Heart right ventricle (tissue), 16 donors: ENCODE measurements around the gene IGFN1. TPM values are rescaled to one million over a fixed set of nuclear protein-coding genes. Genes with fewer than 3 reads are reported as not detected.

Source experiments
- ATAC-seq, 8 donors: fragments of 200-7000 bp; cut with Tn5 transposase; one replicate each; pipeline ENCODE4 v1.9.1; 2020; ENCODE audit warnings: mild to moderate bottlenecking in 8 of 8, moderate library complexity in 8 of 8, moderate number of reproducible peaks in 1 of 8
- DNase-seq, 2 donors: peaks; one replicate each; pipeline ENCODE4 v3.0.0-alpha.2; 2020
- H3K27ac ChIP-seq, 10 donors: fragments of 200-600 bp; sonication (generic) in 2 of 10; one replicate each; pipeline versions ENCODE4 v1.5.0 to v1.8.0; 2020 to 2022; ENCODE audit warnings: mild to moderate bottlenecking in 3 of 10
- H3K27me3 ChIP-seq, 7 donors: fragments of 200-600 bp; one replicate each; pipeline ENCODE4 v1.8.0; 2021 to 2022; ENCODE audit warnings: mild to moderate bottlenecking in 2 of 7
- H3K36me3 ChIP-seq, 9 donors: fragments of 200-600 bp; sonication (generic) in 1 of 9; one replicate each; pipeline versions ENCODE4 v1.5.0 to v1.8.0; 2020 to 2022; ENCODE audit warnings: mild to moderate bottlenecking in 2 of 9
- H3K4me1 ChIP-seq, 9 donors: fragments of 200-600 bp; sonication (generic) in 1 of 9; one replicate each; pipeline versions ENCODE4 v1.5.0 to v1.8.0; 2020 to 2022; ENCODE audit warnings: mild to moderate bottlenecking in 4 of 9
- H3K4me3 ChIP-seq, 10 donors: fragments of 200-600 bp; sonication (generic) in 2 of 10; one replicate each; pipeline versions ENCODE4 v1.5.0 to v1.8.0; 2020 to 2022; ENCODE audit warnings: mild to moderate bottlenecking in 7 of 10, moderate library complexity in 2 of 10
- H3K9me3 ChIP-seq, 11 donors: fragments of 200-600 bp in 10 of 11; sonication (generic) in 2 of 11; one replicate each; pipeline versions ENCODE4 v1.5.0 to v1.8.0; 2013 to 2022; ENCODE audit warnings: mild to moderate bottlenecking in 2 of 11, control low read depth in 1 of 11, moderate library complexity in 1 of 11
- CTCF ChIP-seq, 9 donors: fragments of 200-600 bp; sonication (generic) in 2 of 9; IDR thresholded peaks; one replicate each; pipeline versions ENCODE4 v1.5.0 to v1.8.0; 2021 to 2022; ENCODE audit warnings: antibody characterized with exemption in 9 of 9, mild to moderate bottlenecking in 5 of 9, moderate library complexity in 1 of 9
- WGBS, 2 donors: extraction: QIAGEN DNeasy Blood & Tissue Kit; methylation state at CpG; one replicate each; pipeline ENCODE4 v1.1.7; 2013; ENCODE audit warnings: inconsistent platforms in 1 of 2; 5-methylcytosine and 5-hydroxymethylcytosine counted together
- intact Hi-C, 10 donors: fragments of 100-400 bp; cut with DNase I; formaldehyde crosslinking; loops; one replicate each; pipeline versions ENCODE4 v1.11.1 to v1.14.2; 2022
- polyA plus RNA-seq, 2 donors: library from polyadenylated mRNA; stranded (reverse); fragments of 200-250 nt; gene quantifications; one replicate each; pipeline ENCODE4 v1.2.3, GENCODE V29; 2013
- total RNA-seq, 10 donors: library from RNA; stranded (reverse); fragmentation: NEBNext Ultra II Directional in 3 of 10; extraction: Animal tissue kit (Norgen Biotek cat#: 25700) in 3 of 10; gene quantifications; one replicate each; pipeline versions ENCODE4 v1.2.1 to v1.2.4, GENCODE V29; 2021 to 2023
- donor health status: Arrhythmogenic right ventricular cardiomyopathy.
- donor health status: ischemic (EF 13 %, LVEDD 7.1; RV severe dilation, severe dysfunction).
- donor health status: healthy with polysubstance abuse.
- donor health status: DM: no; HTN: yes; CAD: no.
- donor health status: DM: no; HTN: no; CAD: no.
- donor health status: ischemic (EF 25% LVEDD 6.9; RV normal size, moderate dysfunction).
- donor health status: ischemic (EF 25% LVEDD 5.7; RV mildly dilated, moderate dysfunction).
- donor health status: healthy.
- donor health status: DM: yes; HTN: yes; CAD: no.
- donor health status: Ischemic cardiomyopathy.
- donor health status: ischemic (EF 35%, LVEDD 5.7; RV mildly dilated, moderate dysfunction).
- donor health status: nonischemic (EF 11% LVEDD 7.7; RV severe dilation, severe dysfunction).
- donor health status: DM: yes; HTN: yes; CAD: no.
- donor health status: PGD.
- donor health status: ischemic (EF 29% LVEDD 5.4; RV normal size, mild dysfunction).
- donor health status: nonischemic (EF 23%, LVEDD 6.1; RV moderate dilation, normal function).

IGFN1 gene
- total and polyA plus RNA-seq, 12 donors: 0.01 to 0.07 (median 0.02) TPM; not detected in 7

GRCh38 chr1:201226178-201226514 is 35.5 kb downstream of the IGFN1 start:
- ATAC-seq: no peak
- H3K9me3 ChIP-seq: no peaks in the 10 kb centered on the region
- DNase-seq: no peak
- WGBS, 2 donors: 75 to 77% methylated on average over 7 of the region's 7 CpGs
- H3K36me3 ChIP-seq: no peaks in the 10 kb centered on the region
- H3K4me1 ChIP-seq: no peaks in the 10 kb centered on the region
- no peak for TF ChIP-seq CTCF (IDR thresholded peaks at IDR 0.05)
- H3K27ac ChIP-seq: no peak overlapping the region
- H3K27me3 ChIP-seq: peaks cover 0 to 13% (median 0%) of the 10 kb centered on the region in 7 donors
- intact Hi-C loops: loop anchor here in 4 of 10 donors (5.0 to 10.0 kb wide), 4 partner anchors 81 to 254 kb away; no protein-coding TSS in a partner anchor
- no peak overlapping the region for H3K4me3 ChIP-seq

- H3K9me3 ChIP-seq: peaks cover 0 to 8% (median 0%) of the 10 kb centered on the region in 11 donors
- intact Hi-C loops: loop anchor here in 4 of 10 donors (5.0 to 10.0 kb wide), 4 partner anchors 82 to 255 kb away; no protein-coding TSS in a partner anchor
- no peaks in the 10 kb centered on the region for H3K36me3 ChIP-seq
- H3K4me1 ChIP-seq: no peaks in the 10 kb centered on the region
- H3K27me3 ChIP-seq: peaks cover 0 to 13% (median 0%) of the 10 kb centered on the region in 7 donors
- ATAC-seq (no peak), DNase-seq (no peak)
- H3K27ac ChIP-seq: no peak overlapping the region
- H3K4me3 ChIP-seq: no peak overlapping the region
- no peak for TF ChIP-seq CTCF (IDR thresholded peaks at IDR 0.05)
- 87 to 91% methylated on average over 24 of the region's 24 CpGs for WGBS, 2 donors
Measured at GRCh38 chr1:201226859-201227488, 36.4 kb downstream of the IGFN1 start.

- Histone ChIP-seq H3K27ac (no peak overlapping the region), H3K27me3 (peaks cover 0 to 13% (median 0%) of the 10 kb centered on the region in 7 donors), H3K4me1 (no peaks in the 10 kb centered on the region), H3K4me3 (no peak overlapping the region), H3K36me3 (no peaks in the 10 kb centered on the region), H3K9me3 (peaks cover 0 to 21% (median 0%) of the 10 kb centered on the region in 11 donors)
- intact Hi-C loops: loop anchor here in 4 of 10 donors (5.0 to 10.0 kb wide), 4 partner anchors 83 to 256 kb away; no protein-coding TSS in a partner anchor
- ATAC-seq (no peak), DNase-seq (no peak)
- no peak for TF ChIP-seq CTCF (IDR thresholded peaks at IDR 0.05)
- WGBS, 2 donors: 82 to 84% methylated on average over 16 of the region's 16 CpGs
Measured at GRCh38 chr1:201228011-201228983, 37.7 kb downstream of the IGFN1 start.

GRCh38 chr1:201229095-201229494 is 38.5 kb downstream of the IGFN1 start:
- H3K4me1 ChIP-seq: no peaks in the 10 kb centered on the region
- H3K27me3 ChIP-seq: peaks cover 0 to 13% (median 0%) of the 10 kb centered on the region in 7 donors
- TF ChIP-seq CTCF (IDR thresholded peaks at IDR 0.05): no peak
- H3K4me3 ChIP-seq: no peak overlapping the region
- ATAC-seq (no peak), DNase-seq (no peak)
- no peak overlapping the region for H3K27ac ChIP-seq
- peaks cover 0 to 27% (median 0%) of the 10 kb centered on the region in 11 donors for H3K9me3 ChIP-seq
- 85 to 87% methylated on average over 4 of the region's 4 CpGs for WGBS, 2 donors
- intact Hi-C loops: loop anchor here in 4 of 10 donors (5.0 to 10.0 kb wide), 4 partner anchors 84 to 257 kb away; no protein-coding TSS in a partner anchor
- no peaks in the 10 kb centered on the region for H3K36me3 ChIP-seq
